Right forelimb (tissue), 1 donor: ENCODE results near the gene POR.

Experiments used
- DNase-seq: peaks from one replicate; pipeline ENCODE4 v3.0.0-alpha.2; 2018

Gene POR

GRCh38 chr7:75955331-75955955 lies 40.5 kb downstream of the POR start:
- no peak for DNase-seq

DNA sequence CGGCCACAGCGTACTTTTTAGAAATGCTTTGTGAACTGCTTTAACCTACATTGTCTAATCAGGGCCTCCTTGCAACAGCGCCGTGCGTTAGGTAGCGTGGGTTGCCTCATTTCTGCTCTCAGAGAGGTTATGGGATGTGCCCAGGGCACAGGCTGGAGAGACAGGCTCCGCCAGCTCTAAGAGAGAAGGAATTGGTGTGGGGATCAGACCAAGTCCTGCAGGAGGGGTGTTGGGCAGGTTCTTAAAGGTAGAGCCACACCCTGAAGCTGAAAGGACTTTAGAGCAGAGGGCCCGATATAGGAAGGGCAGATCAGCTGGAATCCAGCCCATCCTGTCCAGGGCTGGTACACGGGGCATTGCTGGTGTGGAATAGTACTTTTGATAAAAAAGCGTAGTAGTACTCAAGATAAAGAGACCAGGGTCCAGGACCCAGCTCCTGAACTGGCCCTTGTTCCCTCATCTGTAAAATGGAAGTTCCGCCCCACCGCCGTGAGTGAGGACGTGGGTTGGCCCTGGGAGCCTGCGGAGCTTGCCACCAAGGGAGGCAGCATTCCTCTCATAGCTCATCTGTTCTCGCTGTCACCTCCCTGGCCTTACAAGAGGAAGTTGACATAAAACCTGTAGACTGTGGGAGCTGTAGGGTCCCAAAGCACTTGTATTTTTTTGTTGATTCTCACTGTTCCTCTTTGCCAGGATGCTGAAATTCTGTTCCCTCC lies 42.2 kb downstream of the POR start:
- no peak for DNase-seq

DNA sequence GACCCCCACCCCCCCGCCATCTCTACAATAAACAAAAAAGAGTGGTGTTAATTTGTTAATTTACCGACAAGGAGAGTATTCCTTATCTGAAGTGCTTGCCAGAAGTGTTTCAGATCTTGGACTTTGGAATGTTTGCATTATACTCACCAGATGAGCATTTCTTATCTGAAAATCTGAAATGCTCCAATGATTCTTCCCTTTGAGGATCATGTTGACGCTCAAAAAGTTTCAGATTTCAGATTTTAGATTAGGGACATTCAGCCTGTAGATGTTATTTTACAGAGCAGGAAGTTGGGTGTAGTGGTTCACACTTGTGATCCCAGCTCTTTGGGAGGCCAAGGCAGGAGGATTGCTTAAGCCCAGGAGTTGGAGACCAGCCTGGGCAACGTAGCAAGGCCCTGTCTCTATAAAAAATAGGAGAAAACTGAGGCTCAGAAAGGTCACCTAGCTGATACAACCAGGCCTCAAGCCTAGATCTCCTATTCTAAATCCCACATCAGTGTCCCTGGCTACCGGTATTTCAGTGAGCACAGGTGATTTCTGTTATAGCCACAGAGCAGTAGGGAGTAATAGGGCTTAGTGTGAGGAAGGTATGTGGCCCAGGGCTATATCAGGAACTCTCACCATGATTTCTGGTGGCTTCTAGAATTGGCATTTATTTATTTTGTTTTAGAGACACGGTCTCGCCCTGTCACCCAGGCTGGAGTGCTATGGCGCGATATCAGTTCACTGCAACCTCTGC lies 44.0 kb downstream of the POR start:
- no peak for DNase-seq

GRCh38 chr7:75960372-75960771 lies 45.4 kb downstream of the POR start:
- no peak for DNase-seq

GRCh38 chr7:75961218-75961617 lies 46.3 kb downstream of the POR start:
- no peak for DNase-seq

- no peak for DNase-seq
These were observed 47.8 kb downstream of the POR start for GRCh38 chr7:75962607-75963380.

DNA sequence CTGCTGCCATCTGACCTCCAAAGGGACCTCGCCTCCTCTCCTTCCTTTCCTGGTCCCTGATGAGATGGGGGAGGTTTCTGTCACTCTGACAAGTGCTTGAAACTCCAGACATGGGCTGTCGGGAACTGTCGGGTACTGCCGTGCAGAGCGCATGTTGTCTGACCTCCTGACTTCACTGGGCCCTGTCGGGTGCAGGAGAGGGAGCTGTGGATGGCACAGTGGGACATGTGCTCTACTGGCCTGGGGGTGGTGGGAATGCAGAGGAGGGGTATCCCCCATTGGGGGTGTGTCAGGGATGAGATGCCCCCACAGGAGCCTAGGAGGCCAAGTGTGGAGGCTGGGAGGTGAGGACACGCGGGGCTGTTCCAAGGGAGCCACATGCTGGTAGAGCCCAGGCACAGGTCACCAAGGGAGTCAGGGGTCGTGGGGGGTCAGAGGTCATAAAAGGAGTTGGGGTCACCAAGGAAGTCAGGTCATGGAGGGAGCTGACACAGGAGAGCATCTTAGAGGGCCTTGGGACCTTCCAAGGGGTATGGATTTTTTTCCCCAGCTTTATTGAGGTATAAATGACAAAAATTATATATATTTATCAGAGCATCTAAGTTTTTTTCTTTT lies 48.5 kb downstream of the POR start:
- no peak for DNase-seq

DNA sequence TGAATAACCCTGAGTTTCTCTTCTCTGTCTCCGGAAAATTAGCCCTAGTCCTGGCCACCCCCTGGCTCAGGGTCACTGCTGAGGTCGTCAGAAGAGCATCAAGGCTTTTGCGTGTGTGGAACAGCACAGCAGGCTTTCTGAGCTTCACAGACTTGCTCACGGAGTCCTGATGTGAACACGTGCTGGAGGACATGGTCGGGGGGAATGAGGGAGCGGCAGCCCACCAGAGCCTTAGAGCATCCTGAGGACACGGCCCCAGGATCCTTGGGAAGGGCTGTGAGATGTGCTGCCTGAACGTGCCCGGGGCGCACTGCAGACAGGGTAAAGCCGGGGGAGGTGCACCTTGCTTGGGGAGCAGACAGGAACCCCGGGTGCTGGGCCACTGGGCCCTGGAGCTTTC lies 50.7 kb downstream of the POR start:
- DNase-seq = no peak

GRCh38 chr7:75966190-75966961 lies 51.4 kb downstream of the POR start:
- DNase-seq = no peak

DNA sequence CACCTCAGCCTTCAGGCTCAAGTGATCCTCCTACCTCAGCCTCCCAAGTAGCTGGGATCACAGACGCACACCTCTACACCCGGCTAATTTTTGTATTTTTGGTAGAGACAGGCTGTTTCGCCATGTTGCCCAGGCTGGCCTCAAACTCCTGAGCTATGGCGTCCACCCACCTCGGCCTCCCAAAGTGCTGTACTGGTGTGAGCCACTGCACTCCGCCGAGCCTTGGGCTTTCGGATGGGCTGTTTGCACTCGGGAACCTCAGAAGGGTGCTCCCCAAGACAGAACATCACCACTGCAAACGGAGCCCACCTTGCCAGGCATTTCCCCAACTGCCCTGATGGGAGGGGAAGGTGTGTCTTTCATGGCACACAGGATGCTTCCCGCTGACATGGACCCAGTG lies 52.1 kb downstream of the POR start:
- no peak for DNase-seq

GRCh38 chr7:75967487-75967997 lies 52.6 kb downstream of the POR start:
- DNase-seq = no peak

DNA sequence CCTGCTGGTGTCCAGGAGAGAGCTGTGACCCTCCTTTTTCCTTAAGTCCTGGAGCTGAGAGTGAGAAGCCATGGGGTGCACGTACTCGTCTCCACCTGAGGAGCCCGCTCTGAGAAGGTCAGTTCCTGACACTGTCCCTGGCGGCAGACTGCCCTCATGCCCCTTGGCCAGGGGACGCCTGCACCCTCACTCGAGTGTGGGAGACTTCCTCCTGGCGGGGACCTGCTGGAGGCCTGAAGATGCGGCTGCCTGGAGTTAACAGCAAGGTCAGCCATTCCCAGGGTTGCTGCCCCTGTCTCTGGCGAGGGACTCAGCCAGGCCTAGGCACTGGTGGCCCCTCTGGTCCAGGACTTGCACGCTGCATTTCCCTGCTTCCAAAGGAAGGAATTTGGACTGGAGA lies 53.1 kb downstream of the POR start:
- no peak for DNase-seq

DNA sequence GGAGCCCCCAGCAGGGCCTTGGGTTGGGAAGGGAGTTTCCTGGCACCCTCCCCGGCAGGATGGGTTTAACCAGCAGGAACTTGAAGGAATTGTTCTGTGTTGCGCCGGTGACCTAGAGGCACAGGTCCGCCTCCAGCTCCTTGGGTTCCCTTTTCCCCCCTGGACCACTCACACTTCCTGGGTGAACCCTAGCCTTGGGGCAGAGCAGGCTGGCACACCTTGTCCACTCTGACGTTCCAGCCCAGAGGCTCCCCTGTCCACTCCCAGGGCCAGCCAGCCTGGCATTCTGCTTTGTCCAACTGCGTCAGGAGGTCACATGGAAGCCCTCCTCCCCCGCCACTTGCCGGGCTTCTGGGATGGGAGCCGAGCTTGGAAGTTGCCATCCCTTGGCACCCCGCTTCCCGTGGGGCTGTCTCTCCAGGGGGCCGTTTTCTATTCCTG lies 53.6 kb downstream of the POR start:
- DNase-seq = no peak

- DNase-seq = no peak
These were observed 54.2 kb downstream of the POR start for GRCh38 chr7:75969182-75969581.

- DNase-seq = no peak
These were observed 54.9 kb downstream of the POR start for GRCh38 chr7:75969704-75970498.

GRCh38 chr7:75971309-75971960 lies 56.5 kb downstream of the POR start:
- no peak for DNase-seq

DNA sequence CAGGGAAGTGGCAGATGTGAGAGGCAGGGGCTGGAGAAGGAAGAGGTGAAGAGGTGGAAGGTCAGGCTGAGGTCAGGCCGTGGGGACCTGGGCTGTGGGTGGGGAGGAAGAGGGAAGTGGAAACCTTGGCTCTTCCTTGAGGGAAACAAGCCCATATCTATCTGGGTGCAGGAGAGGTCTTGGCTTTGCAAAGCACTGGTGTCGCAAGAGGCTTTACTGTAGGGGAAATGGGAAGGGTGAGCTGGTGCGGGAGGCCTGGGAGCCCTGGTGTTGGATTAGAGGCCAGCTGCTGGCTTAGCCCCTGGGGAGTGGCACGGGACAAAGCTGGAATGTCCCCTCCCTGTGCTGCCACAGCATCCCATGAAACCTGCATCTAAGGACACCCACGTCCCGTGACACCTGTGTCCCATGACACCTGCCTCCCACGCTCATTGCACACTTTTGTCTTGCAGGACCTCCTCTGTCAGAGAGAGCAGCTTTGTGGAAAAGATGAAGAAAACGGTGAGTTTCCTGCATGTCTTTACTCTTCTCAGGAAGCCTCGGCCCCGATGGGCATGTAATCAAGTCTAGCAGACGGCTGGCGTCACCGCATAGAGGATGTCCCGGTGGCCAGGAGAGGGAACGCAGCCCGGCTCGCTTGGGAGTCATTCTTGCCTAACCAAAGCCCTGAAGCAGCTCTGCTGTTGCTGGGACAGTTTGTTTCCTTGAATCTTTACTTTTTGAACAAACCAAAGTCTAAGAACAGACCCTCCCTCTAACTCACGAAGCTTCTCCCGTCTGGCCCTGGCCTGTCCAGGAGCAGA lies 57.2 kb downstream of the POR start:
- no peak for DNase-seq

- DNase-seq = peak; percentile 79
These were observed 62.8 kb downstream of the POR start for GRCh38 chr7:75977743-75978142.

DNA sequence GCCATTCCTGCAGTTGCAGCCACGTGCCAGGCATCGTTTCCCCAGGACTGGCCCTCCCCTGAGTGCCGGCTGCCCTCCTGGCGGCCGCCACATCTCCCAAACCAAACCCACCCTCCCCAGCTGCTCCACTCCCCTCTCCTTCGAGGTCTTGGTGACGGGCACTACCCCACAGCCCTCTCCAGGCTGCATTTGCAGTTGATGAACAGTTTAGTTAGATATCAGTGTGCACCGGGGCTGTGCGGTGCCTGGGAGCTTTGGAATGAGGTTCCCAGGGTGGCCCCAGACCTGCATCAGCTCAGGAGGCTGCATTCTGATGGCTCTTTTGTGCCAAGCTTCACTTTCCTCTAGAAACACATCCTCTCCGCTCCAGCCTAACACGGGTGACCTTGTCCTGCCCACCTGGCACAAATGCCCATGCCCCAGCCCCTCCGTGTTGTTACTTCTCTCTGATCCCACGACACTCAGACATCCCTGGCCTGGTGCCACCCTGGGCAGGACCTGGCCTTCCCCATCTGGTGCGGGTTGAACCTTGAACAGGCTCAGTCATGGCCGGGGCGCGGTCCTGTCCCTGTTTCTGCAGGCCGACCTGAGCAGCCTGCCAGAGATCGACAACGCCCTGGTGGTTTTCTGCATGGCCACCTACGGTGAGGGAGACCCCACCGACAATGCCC lies 64.9 kb downstream of the POR start:
- no peak for DNase-seq
